Cardiac muscle cell (in vitro differentiated cells and primary cell): ENCODE data around the gene NCF4. TPM values are rescaled to one million over a fixed set of nuclear protein-coding genes. Genes with fewer than 3 reads are reported as not detected.

Experiments used
- DNase-seq, 2 donors: peaks; one replicate each; pipeline versions ENCODE4 v3.0.0 to v3.0.0-alpha.2; 2010 to 2017; ENCODE audit warnings: low read depth in 1 of 2, low spot score in 1 of 2
- H3K27ac ChIP-seq: fragments of 200-600 bp; sonication (generic); 2 replicates; pipeline ENCODE4 v1.5.1; 2016
- H3K27me3 ChIP-seq: fragments of 200-600 bp; sonication (generic); 2 replicates; pipeline ENCODE4 v1.6.0; 2016; ENCODE audit warnings: control low read depth
- H3K36me3 ChIP-seq: fragments of 200-600 bp; sonication (generic); 2 replicates; pipeline ENCODE4 v1.5.1; 2016; ENCODE audit warnings: control low read depth
- H3K4me1 ChIP-seq: fragments of 200-600 bp; sonication (generic); 2 replicates; pipeline ENCODE4 v1.8.1; 2017; ENCODE audit warnings: low read depth, mild to moderate bottlenecking, mixed run types
- H3K4me3 ChIP-seq: fragments of 200-600 bp; sonication (generic); 2 replicates; pipeline ENCODE4 v1.5.1; 2016; ENCODE audit warnings: mild to moderate bottlenecking
- H3K9me3 ChIP-seq: fragments of 200-600 bp; sonication (generic); 2 replicates; pipeline ENCODE4 v1.5.1; 2017; ENCODE audit warnings: low read depth, mild to moderate bottlenecking, control low read depth
- CTCF ChIP-seq: IDR thresholded peaks from 2 replicates; pipeline ENCODE4 v1.5.1; 2012; ENCODE audit warnings: low read depth, mild to moderate bottlenecking, low read length
- polyA plus RNA-seq: library from polyadenylated mRNA; unstranded; fragments of >200 nt; fragmentation: Nextera tagmentation; extraction: Ambion mirVana; gene quantifications from 2 replicates; pipeline ENCODE4 v1.2.1, GENCODE V29; 2016
- total RNA-seq: library from RNA; depleted of rRNA; stranded (reverse); fragments of >200 nt; gene quantifications from 2 replicates; pipeline ENCODE4 v1.2.3, GENCODE V29; 2016

Gene NCF4
- total and polyA plus RNA-seq, 2 experiments from 2014 or later: not detected

GRCh38 chr22:36816636-36817524 lies 43.9 kb upstream of the NCF4 start, which contains the start of gene PVALB:
PVALB (minus strand) TSS chr22:36817035; CDS start chr22:36817005, 30 bp downstream.
- Histone ChIP-seq H3K27me3 (peaks cover 52% of the 10 kb centered on the region), H3K4me3 (peak within 1 kb of the TSS; percentile 19), H3K27ac (no peak within 1 kb of the TSS), H3K4me1 (no peaks in the 10 kb centered on the region), H3K9me3 (no peaks in the 10 kb centered on the region), H3K36me3 (no peaks in the 10 kb centered on the region)
- peak; percentile 65 to 82 for DNase-seq
- no peak for TF ChIP-seq CTCF

- H3K9me3 ChIP-seq: no peaks in the 10 kb centered on the region
- H3K27me3 ChIP-seq: peaks cover 52% of the 10 kb centered on the region
- H3K4me1 ChIP-seq: no peaks in the 10 kb centered on the region
- no peaks in the 10 kb centered on the region for H3K36me3 ChIP-seq
- no peak for TF ChIP-seq CTCF
- DNase-seq: no peak
- H3K4me3 ChIP-seq: no peak overlapping the region
- no peak overlapping the region for H3K27ac ChIP-seq
Measured at GRCh38 chr22:36817525-36817848, 43.3 kb upstream of the NCF4 start.

GRCh38 chr22:36818010-36818642 lies 42.7 kb upstream of the NCF4 start:
- Histone ChIP-seq H3K36me3 (no peaks in the 10 kb centered on the region), H3K9me3 (no peaks in the 10 kb centered on the region), H3K27ac (no peak overlapping the region), H3K4me3 (no peak overlapping the region), H3K27me3 (peaks cover 52% of the 10 kb centered on the region), H3K4me1 (no peaks in the 10 kb centered on the region)
- no peak for TF ChIP-seq CTCF
- no peak for DNase-seq

- Histone ChIP-seq H3K9me3 (no peaks in the 10 kb centered on the region), H3K4me3 (no peak overlapping the region), H3K27ac (no peak overlapping the region), H3K36me3 (no peaks in the 10 kb centered on the region), H3K27me3 (peaks cover 43% of the 10 kb centered on the region), H3K4me1 (no peaks in the 10 kb centered on the region)
- no peak for DNase-seq
- TF ChIP-seq CTCF: no peak
Measured at GRCh38 chr22:36819112-36819511, 41.7 kb upstream of the NCF4 start.

GRCh38 chr22:36822581-36822980 lies 38.2 kb upstream of the NCF4 start:
- DNase-seq: no peak
- H3K4me1 ChIP-seq: no peaks in the 10 kb centered on the region
- H3K9me3 ChIP-seq: no peaks in the 10 kb centered on the region
- no peak overlapping the region for H3K27ac ChIP-seq
- no peaks in the 10 kb centered on the region for H3K36me3 ChIP-seq
- no peak overlapping the region for H3K4me3 ChIP-seq
- no peak for TF ChIP-seq CTCF
- peaks cover 13% of the 10 kb centered on the region for H3K27me3 ChIP-seq
